CD14-positive monocyte (primary cell): Measurements from ENCODE around the gene SLIT3. TPM values are rescaled to one million over a fixed set of nuclear protein-coding genes. Genes with fewer than 3 reads are reported as not detected.

ENCODE experiments used
- DNase-seq, 3 donors: peaks; one replicate each; pipeline ENCODE4 v3.0.0-alpha.2; 2011 to 2022
- H2AFZ ChIP-seq: 2 replicates; pipeline ENCODE4 v1.6.0; 2012; ENCODE audit warnings: mild to moderate bottlenecking, low read depth, low read length, inconsistent platforms; ENCODE audit not compliant: insufficient read depth, poor library complexity, severe bottlenecking
- H3K27ac ChIP-seq, 2 donors: 1 replicate in 1 of 2; 2 replicates in 1 of 2; pipeline ENCODE4 v1.5.1; 2012 to 2013; ENCODE audit warnings: low read length in 2 of 2, control low read depth in 1 of 2, inconsistent platforms in 1 of 2, low read depth in 1 of 2, mild to moderate bottlenecking in 1 of 2
- H3K27me3 ChIP-seq, 2 donors: one replicate each; pipeline versions ENCODE4 v1.6.0 to v1.6.1; 2011 to 2013; ENCODE audit warnings: low read length in 2 of 2; ENCODE audit not compliant: control insufficient read depth in 2 of 2, insufficient read depth in 2 of 2
- H3K36me3 ChIP-seq, 2 donors: replicated peaks in 1 of 2; 1 replicate in 1 of 2; 2 replicates in 1 of 2; pipeline versions ENCODE4 v1.5.1 to v1.6.1; 2012 to 2013; ENCODE audit warnings: low read length in 2 of 2, control low read depth in 1 of 2, inconsistent platforms in 1 of 2, mild to moderate bottlenecking in 1 of 2; ENCODE audit not compliant: insufficient read depth in 2 of 2, control insufficient read depth in 1 of 2
- H3K4me1 ChIP-seq, 2 donors: 1 replicate in 1 of 2; 2 replicates in 1 of 2; pipeline versions ENCODE4 v1.5.1 to v1.6.1; 2012 to 2013; ENCODE audit warnings: low read length in 2 of 2, control low read depth in 1 of 2, inconsistent platforms in 1 of 2, mild to moderate bottlenecking in 1 of 2, moderate library complexity in 1 of 2; ENCODE audit not compliant: insufficient read depth in 2 of 2, control insufficient read depth in 1 of 2
- H3K4me2 ChIP-seq: replicated peaks from 2 replicates; pipeline ENCODE3; 2012; ENCODE audit warnings: low read length, moderate library complexity, mild to moderate bottlenecking; ENCODE audit not compliant: poor library complexity, severe bottlenecking; ENCODE audit errors: extremely low read depth
- H3K4me3 ChIP-seq, 3 experiments: fragments of 200-600 bp in 1 of 3; sonication (generic) in 1 of 3; replicated peaks in 1 of 3; 1 replicate in 2 of 3; 2 replicates in 1 of 3; pipeline ENCODE4 v1.5.1; 2011 to 2013; ENCODE audit warnings: low read length in 3 of 3, mild to moderate bottlenecking in 3 of 3, control low read depth in 2 of 3, low read depth in 2 of 3, inconsistent platforms in 1 of 3, moderate library complexity in 1 of 3
- H3K79me2 ChIP-seq: 2 replicates; pipeline ENCODE4 v1.6.0; 2012; ENCODE audit warnings: mild to moderate bottlenecking, control low read depth, inconsistent platforms, low read length, moderate library complexity; ENCODE audit not compliant: insufficient read depth
- H3K9ac ChIP-seq: 2 replicates; pipeline ENCODE4 v1.6.0; 2017; ENCODE audit warnings: low read length, mild to moderate bottlenecking; ENCODE audit not compliant: insufficient read depth, poor library complexity, severe bottlenecking
- H3K9me3 ChIP-seq, 2 donors: replicated peaks in 1 of 2; 1 replicate in 1 of 2; 2 replicates in 1 of 2; pipeline versions ENCODE4 v1.5.1 to v1.6.1; 2012 to 2013; ENCODE audit warnings: low read length in 2 of 2, control low read depth in 1 of 2; ENCODE audit not compliant: control insufficient read depth in 1 of 2, insufficient read depth in 1 of 2
- H4K20me1 ChIP-seq: 2 replicates; pipeline ENCODE4 v1.6.0; 2012; ENCODE audit warnings: mild to moderate bottlenecking, low read length, control low read depth, moderate library complexity; ENCODE audit not compliant: insufficient read depth
- H3K27ac Mint-ChIP-seq, 7 donors: one replicate each; pipeline ENCODE4 v1.8.0; 2020; ENCODE audit warnings: mild to moderate bottlenecking in 7 of 7, mixed read lengths in 7 of 7, moderate library complexity in 6 of 7, inconsistent platforms in 2 of 7
- H3K27me3 Mint-ChIP-seq, 3 donors: one replicate each; pipeline ENCODE4 v1.8.0; 2021 to 2022; ENCODE audit warnings: low read depth in 3 of 3, mild to moderate bottlenecking in 3 of 3, mixed read lengths in 3 of 3, moderate library complexity in 3 of 3, inconsistent platforms in 1 of 3
- H3K36me3 Mint-ChIP-seq, 2 donors: one replicate each; pipeline ENCODE4 v1.8.0; 2020; ENCODE audit warnings: mixed read lengths in 2 of 2, inconsistent platforms in 1 of 2, mild to moderate bottlenecking in 1 of 2
- H3K4me1 Mint-ChIP-seq: one replicate; pipeline ENCODE4 v1.8.0; 2020; ENCODE audit warnings: mild to moderate bottlenecking, mixed read lengths
- H3K4me3 Mint-ChIP-seq, 2 donors: one replicate each; pipeline ENCODE4 v1.8.0; 2020; ENCODE audit warnings: mild to moderate bottlenecking in 2 of 2, mixed read lengths in 2 of 2, moderate library complexity in 1 of 2
- H3K9me3 Mint-ChIP-seq, 7 donors: one replicate each; pipeline ENCODE4 v1.8.0; 2020 to 2022; ENCODE audit warnings: mixed read lengths in 7 of 7, mild to moderate bottlenecking in 6 of 7, moderate library complexity in 6 of 7, inconsistent platforms in 2 of 7
- WGBS: methylation state at CpG from one replicate; pipeline ENCODE4 v1.1.5; 2013; ENCODE audit warnings: missing lambda C conversion rate; ENCODE audit not compliant: insufficient coverage; 5-methylcytosine and 5-hydroxymethylcytosine counted together
- intact Hi-C, 2 donors: fragments of 100-400 bp; cut with micrococcal nuclease; formaldehyde crosslinking; loops; one replicate each; pipeline versions ENCODE4 v1.15.0 to v1.15.1; 2023
- polyA plus RNA-seq, 3 donors: library from polyadenylated mRNA; depleted of rRNA in 1 of 3; unstranded in 2 of 3; stranded (reverse) in 1 of 3; fragments of 300-500 nt in 2 of 3; fragments of >200 nt in 1 of 3; fragmentation: Illumina TruSeq in 2 of 3; gene quantifications; 1 replicate in 2 of 3; 2 replicates in 1 of 3; pipeline ENCODE4 v1.2.3, GENCODE V29; 2012 to 2021
- TF ChIP-seq, protein P1 (sequence below): fragments of 200-600 bp; IDR thresholded peaks from one replicate; pipeline ENCODE4 v1.8.0; 2022; ENCODE audit warnings: antibody characterized with exemption, mild to moderate bottlenecking

Gene SLIT3
- polyA plus RNA-seq, 3 donors, result not detected

DNA sequence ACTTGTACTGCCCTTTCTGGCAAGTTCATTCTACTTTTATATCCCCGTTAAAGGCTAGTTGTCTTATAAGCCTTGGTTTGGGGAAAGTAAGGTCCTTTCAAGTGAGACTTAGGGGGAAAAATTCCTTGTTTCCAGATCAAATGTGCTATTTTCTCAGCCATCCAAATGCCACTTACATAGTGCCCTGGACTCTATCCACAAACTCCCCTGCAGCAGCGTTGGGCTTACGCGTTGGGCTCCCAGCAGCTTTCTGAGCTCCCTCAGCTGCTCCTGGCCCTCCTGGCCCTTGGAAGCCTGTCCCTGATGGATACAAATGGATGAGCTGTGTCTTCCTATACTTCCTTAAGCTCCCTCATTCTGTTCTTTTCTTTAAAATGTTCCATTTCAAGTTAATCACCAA, 442.6 kb downstream of the SLIT3 start:
- H3K4me2 ChIP-seq, result no peak overlapping the region
- H3K4me1 ChIP-seq, result no peaks in the 10 kb centered on the region
- H3K79me2 ChIP-seq, result no peaks in the 10 kb centered on the region
- H3K36me3 Mint-ChIP-seq, result no peaks in the 10 kb centered on the region
- DNase-seq, result no peak
- no peak overlapping the region for H3K4me3 Mint-ChIP-seq
- H3K9me3 ChIP-seq, result peaks cover 0 to 2% of the 10 kb centered on the region in 2 donors
- H3K9ac ChIP-seq, result no peak overlapping the region
- intact Hi-C loops, result no loop called here
- no peaks in the 10 kb centered on the region for H4K20me1 ChIP-seq
- no peak overlapping the region for H3K27ac ChIP-seq
- no peaks in the 10 kb centered on the region for H3K27me3 ChIP-seq
- 100% methylated on average over 3 of the region's 4 CpGs for WGBS
- no peak overlapping the region for H3K4me3 ChIP-seq
- TF ChIP-seq, protein P1, sequence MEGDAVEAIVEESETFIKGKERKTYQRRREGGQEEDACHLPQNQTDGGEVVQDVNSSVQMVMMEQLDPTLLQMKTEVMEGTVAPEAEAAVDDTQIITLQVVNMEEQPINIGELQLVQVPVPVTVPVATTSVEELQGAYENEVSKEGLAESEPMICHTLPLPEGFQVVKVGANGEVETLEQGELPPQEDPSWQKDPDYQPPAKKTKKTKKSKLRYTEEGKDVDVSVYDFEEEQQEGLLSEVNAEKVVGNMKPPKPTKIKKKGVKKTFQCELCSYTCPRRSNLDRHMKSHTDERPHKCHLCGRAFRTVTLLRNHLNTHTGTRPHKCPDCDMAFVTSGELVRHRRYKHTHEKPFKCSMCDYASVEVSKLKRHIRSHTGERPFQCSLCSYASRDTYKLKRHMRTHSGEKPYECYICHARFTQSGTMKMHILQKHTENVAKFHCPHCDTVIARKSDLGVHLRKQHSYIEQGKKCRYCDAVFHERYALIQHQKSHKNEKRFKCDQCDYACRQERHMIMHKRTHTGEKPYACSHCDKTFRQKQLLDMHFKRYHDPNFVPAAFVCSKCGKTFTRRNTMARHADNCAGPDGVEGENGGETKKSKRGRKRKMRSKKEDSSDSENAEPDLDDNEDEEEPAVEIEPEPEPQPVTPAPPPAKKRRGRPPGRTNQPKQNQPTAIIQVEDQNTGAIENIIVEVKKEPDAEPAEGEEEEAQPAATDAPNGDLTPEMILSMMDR, result no peak
- peaks cover 0 to 2% (median 0%) of the 10 kb centered on the region in 7 donors for H3K9me3 Mint-ChIP-seq
- no peaks in the 10 kb centered on the region for H3K36me3 ChIP-seq
- peaks cover 0 to 2% (median 0%) of the 10 kb centered on the region in 3 donors for H3K27me3 Mint-ChIP-seq
- no peak overlapping the region for H3K27ac Mint-ChIP-seq
- no peak overlapping the region for H2AFZ ChIP-seq
- H3K4me1 Mint-ChIP-seq, result no peaks in the 10 kb centered on the region

DNA sequence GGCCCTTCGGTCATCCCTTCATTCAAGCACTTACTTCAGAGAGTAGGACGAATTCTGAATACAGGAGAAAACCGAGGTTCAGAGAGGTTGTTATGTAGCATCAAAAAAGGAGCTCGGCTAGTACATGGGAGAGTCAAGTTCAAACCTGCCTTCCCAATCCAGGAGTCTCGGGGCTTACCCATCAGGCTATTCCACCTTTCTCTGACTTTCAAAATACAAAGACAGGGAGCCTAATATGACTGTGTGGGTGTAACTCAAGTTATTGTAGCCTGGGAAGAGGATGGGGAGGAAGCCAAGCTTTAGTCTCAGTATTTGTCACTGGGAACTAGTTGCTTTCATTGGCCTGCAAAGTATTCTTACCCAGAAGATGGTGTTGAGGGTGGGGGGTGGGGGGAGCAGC, 447.0 kb downstream of the SLIT3 start:
- intact Hi-C loops, result no loop called here
- no peaks in the 10 kb centered on the region for H3K36me3 Mint-ChIP-seq

More for the DNA sequence above, 447.0 kb downstream of the SLIT3 start:
- Histone ChIP-seq H4K20me1 (no peaks in the 10 kb centered on the region), H3K4me3 (no peak overlapping the region), H3K79me2 (no peaks in the 10 kb centered on the region), H3K36me3 (no peaks in the 10 kb centered on the region), H3K9me3 (no peaks in the 10 kb centered on the region), H3K27me3 (peaks cover 0 to 6% of the 10 kb centered on the region in 2 donors), H3K9ac (no peak overlapping the region), H3K4me1 (no peaks in the 10 kb centered on the region), H2AFZ (no peak overlapping the region), H3K4me2 (no peak overlapping the region), H3K27ac (no peak overlapping the region)
- Mint-ChIP-seq H3K27me3 (peaks cover 1 to 4% (median 3%) of the 10 kb centered on the region in 3 donors), H3K9me3 (no peaks in the 10 kb centered on the region), H3K27ac (no peak overlapping the region), H3K4me3 (no peak overlapping the region), H3K4me1 (peaks cover 7% of the 10 kb centered on the region)
- no peak for DNase-seq
- no CpG with 5 or more reads among the region's 5 CpGs for WGBS
- TF ChIP-seq, protein P1, result no peak
